Activated CD4-positive, alpha-beta memory T cell treated with anti-CD3 and anti-CD28 coated beads for 36 hours (primary cell): Measurements from ENCODE around the gene CHCHD5. TPM values are rescaled to one million over a fixed set of nuclear protein-coding genes. Genes with fewer than 3 reads are reported as not detected.

Experiments used
- total RNA-seq, 2 experiments: library from RNA; stranded (reverse); gene quantifications; one replicate each; pipeline ENCODE4 v1.2.3, GENCODE V29; 2021

The CHCHD5 gene
- total RNA-seq, 2 experiments from 2014 or later: 39.3 to 41.4 TPM

Other genes starting within 250 kb of the CHCHD5 start
- 10 to 100 TPM; 14.7 to 16.0 TPM for gene RGPD8, start 151.0 kb upstream of the CHCHD5 start, total RNA-seq
- 10 to 100 TPM; 36.7 to 39.0 TPM for gene TTL, start 102.5 kb upstream of the CHCHD5 start, total RNA-seq
- 10 to 100 TPM; 50.7 to 55.3 TPM for gene POLR1B, start 42.1 kb upstream of the CHCHD5 start, total RNA-seq
- 10 to 100 TPM; 88.8 to 91.3 TPM for gene SLC20A1, start 61.3 kb downstream of the CHCHD5 start, total RNA-seq
- not detected for gene NT5DC4, start 136.4 kb downstream of the CHCHD5 start, total RNA-seq
- gene CKAP2L, start 180.0 kb downstream of the CHCHD5 start, total RNA-seq: 10 to 100 TPM; 42.1 to 46.1 TPM
- gene IL1A, start 199.9 kb downstream of the CHCHD5 start, total RNA-seq: 10 to 100 TPM; 15.7 to 16.4 TPM